ENCODE measurements around the gene ZSCAN10.
"Not testable (repeated sequence)": the region's sequence is repeated elsewhere in the genome, so short reads cannot be mapped to it uniquely, and the experiment has no call there.

Gene ZSCAN10

GRCh38 chr16:3059041-3059722 lies 39.9 kb downstream of the ZSCAN10 start:
- peak; percentile 81 for DNase-seq

- peak; percentile 41 for DNase-seq
These were observed 40.7 kb downstream of the ZSCAN10 start for GRCh38 chr16:3058139-3059030.

GRCh38 chr16:3057181-3058138 lies 41.6 kb downstream of the ZSCAN10 start:
- no peak for DNase-seq

- no peak for DNase-seq
These were observed 42.5 kb downstream of the ZSCAN10 start for GRCh38 chr16:3056336-3057180.

DNA sequence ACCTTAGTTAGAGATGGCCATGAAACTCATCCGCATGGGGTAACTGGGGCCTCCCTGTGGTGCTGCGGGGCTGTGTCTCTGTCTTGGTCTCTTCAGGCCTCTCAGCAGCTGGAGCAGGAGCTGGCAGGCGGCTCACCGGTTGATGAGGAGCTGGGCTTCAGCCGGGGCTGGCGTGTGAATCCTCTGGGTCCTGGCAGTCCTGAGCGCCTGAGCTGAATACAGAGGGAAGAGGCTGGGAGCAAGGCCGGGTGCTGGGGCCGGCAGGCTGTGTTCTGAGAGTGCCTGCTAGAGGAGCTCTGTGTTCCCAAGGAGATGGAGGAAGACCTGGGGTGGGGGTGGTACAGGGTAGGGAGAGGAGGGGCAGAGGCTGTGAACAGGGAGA lies 43.4 kb downstream of the ZSCAN10 start:
- not testable (repeated sequence) for DNase-seq

- no peak for DNase-seq
These were observed 43.9 kb downstream of the ZSCAN10 start for GRCh38 chr16:3054965-3055733.

- DNase-seq = not testable (repeated sequence)
These were observed 45.8 kb downstream of the ZSCAN10 start for GRCh38 chr16:3053330-3053710.

DNA sequence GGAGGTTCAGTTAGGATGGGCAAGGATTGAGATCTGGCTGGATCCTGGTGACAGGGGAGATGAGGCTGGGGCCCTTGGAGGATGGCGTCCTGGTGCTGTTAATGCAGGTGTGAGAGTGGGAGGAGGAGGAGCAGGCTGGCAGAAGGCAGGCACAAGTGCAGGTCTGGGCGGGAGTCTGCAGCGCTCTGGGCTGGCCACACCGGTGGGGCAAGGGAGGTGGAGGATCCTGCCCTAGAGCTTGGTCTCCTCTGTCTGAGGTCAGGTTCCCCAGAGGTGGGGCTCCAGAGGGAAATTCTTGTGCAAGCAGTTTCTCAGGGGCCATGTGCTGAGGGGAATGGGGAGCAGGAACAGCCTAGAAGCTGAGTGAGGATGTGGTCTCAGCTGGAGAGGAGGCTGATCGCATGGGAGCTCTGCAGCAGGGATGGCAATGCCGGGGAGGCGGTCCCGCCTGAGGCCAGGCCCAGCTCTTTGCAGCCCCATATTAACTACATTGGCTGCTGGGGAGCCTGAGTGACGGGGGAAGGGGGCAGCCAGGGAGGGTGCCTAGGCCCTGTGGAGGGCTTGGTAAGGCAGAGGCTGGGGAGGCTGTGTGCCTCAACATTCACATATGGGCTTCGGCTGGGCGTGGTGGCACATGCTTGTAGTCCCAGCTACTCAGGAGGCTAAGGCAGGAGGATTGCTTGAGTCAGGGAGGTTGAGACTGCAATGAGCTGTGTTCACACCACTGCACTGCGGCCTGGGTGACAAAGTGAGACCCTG lies 46.3 kb downstream of the ZSCAN10 start:
- not testable (repeated sequence) for DNase-seq

DNA sequence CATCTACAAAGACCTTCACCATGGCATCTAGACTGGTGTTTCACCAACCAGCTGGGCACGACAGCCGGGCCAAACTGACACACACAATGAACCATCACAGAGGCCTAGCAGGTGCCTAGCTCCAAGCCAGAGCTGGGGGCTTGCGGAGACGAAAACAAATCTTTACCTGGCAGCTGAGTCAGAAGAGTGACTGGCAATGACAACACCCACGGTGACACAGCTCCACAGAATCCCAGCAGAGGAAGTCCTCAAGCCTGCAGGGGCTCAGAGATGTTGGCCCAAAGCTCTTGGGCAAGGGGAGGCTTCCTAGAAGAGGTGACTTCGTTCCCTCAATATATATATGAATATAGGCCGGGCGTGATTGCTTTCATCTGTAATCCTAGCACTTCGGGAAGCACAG lies 47.6 kb downstream of the ZSCAN10 start:
- DNase-seq = no peak

GRCh38 chr16:3051009-3051408 lies 48.1 kb downstream of the ZSCAN10 start:
- DNase-seq = no peak

DNA sequence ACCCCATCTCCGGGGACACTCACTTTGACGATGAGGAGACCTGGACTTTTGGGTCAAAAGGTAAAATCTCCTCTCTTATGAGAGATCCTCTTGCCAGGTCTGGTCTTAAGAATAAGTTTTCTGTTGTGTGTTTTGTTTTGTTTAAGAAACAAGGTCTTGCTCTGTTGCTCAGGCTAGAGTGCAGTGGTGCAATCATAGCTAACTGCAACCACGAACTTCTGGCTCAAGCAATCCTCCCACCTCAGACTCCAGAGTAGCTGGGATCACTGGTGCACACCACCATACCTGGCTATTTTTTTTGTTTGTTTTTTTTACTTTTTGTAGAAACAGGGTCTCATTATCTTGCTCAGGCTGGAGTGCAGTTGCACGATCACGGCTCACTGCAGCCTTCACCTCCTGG lies 48.6 kb downstream of the ZSCAN10 start:
- no peak for DNase-seq

DNA sequence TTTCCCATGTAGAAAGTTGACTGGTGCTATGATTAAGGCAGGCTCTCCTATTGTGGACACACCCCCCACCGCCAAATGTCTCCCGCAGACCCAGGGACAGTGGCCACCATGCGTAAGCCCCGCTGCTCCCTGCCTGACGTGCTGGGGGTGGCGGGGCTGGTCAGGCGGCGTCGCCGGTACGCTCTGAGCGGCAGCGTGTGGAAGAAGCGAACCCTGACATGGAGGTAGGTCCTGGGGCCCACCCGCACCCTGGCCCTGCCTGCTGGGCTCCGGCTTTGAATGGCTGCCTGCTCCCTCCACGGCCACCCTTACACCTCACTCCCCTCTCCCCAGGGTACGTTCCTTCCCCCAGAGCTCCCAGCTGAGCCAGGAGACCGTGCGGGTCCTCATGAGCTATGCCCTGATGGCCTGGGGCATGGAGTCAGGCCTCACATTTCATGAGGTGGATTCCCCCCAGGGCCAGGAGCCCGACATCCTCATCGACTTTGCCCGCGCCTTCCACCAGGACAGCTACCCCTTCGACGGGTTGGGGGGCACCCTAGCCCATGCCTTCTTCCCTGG lies 49.1 kb downstream of the ZSCAN10 start:
- no peak for DNase-seq

GRCh38 chr16:3047387-3047720 lies 51.7 kb downstream of the ZSCAN10 start:
- DNase-seq = no peak

GRCh38 chr16:3046641-3047386 lies 52.3 kb downstream of the ZSCAN10 start:
- DNase-seq = no peak

DNA sequence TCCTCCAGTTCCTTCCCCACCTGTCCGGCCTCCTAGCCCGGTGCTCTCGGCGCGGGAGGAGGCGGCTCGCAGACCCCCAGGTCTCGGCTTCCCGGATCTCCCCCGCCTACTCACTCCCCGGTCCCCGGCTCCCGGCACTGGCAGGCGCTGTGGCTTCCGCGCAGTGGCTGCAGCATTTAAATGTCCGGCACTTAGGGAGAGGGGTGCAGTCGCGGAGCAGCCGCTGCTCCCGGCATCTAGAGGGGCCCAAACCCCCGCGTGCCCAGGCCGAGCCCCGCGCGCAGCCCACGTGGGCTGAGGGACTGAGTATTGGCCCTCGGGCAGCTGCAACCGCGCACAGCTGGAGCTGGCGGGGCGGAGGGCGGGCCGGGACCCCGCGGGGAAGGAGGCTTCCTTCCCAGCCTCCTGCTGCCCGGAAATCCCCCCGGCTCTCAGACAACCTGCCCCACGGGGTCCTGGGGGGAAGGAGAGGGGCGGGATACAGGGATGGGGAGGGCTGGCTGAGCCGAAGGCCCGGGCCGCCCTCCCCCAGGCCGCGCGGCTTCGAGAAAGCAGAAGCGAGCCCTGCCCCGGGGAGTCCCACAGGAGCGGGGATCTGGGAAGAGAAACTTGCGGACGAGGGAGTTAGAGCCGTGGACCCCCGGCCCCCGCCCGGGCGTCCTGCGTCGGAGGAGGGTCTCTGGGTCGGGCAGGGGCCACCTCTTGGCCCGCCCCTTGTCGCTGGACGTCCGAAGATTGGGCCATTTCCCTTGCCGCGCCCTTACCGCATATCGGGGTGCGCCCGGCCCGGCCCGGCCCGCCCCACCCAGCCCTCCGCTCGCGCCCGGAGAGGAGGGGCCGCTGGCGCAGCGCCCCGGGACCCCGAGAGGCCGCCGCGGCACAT lies 53.1 kb downstream of the ZSCAN10 start, which contains the start of gene MMP25:
MMP25 (plus strand) TSS at position 804 of the 883 bp plus-strand sequence. CDS start 357 bp downstream, outside the sequence.
- no peak for DNase-seq

DNA sequence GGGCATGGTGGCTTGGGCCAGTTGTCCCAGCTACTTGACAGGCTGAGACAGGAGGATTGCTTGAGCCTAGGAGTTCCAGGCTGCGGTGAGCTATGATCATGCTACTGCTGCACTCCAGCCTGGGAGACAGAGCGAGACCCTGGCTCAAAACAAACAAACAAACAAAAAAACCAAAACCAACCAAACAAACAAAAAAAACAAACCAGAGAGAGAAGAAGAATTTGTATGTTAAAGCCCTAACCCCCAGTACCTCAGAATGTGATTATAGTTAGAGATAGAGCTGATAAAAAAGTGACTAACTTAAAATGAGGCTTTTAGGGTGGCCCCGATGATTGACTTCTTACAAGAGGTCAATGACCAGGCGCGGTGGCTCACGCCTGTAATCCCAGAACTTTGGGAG lies 54.4 kb downstream of the ZSCAN10 start:
- no peak for DNase-seq

GRCh38 chr16:3042376-3042775 lies 56.7 kb downstream of the ZSCAN10 start:
- DNase-seq = no peak

DNA sequence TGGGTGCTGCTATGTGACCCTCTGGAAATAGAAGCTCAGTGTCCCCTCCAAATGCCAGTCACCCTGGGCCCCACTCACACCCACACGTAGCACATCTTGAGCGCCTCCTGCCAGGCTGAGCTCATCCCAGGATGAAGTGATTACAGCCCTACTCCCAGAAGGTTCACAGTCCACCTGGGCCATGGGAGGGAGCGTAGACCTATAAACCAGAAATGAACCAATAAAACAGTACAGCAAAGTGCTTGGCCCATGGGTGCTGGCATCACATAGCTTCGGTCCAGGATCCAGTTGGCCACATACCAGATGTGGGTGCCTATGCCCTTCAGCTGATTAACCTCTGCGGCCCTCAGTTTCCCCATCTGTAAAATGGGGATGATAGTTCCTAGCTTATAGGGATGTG lies 60.2 kb downstream of the ZSCAN10 start:
- no peak for DNase-seq
